Neural cell (in vitro differentiated cells): ENCODE results near the gene ANXA2.

ENCODE experiments used
- EZH2 ChIP-seq: fragments of 200-600, 300-800 bp; shearing (Covaris generic), sonication (generic); IDR thresholded peaks from 2 replicates; pipeline ENCODE4 v1.6.1; 2014; ENCODE audit warnings: antibody characterized with exemption, low read length, borderline replicate concordance, mild to moderate bottlenecking; ENCODE audit not compliant: insufficient read depth, poor library complexity, severe bottlenecking
- POLR2AphosphoS5 ChIP-seq: IDR thresholded peaks from 2 replicates; pipeline ENCODE4 v1.6.1; 2012
- TF ChIP-seq, protein P1 (sequence below): fragments of 450-650 bp; IDR thresholded peaks from 2 replicates; pipeline ENCODE4 v1.5.1; 2014; ENCODE audit warnings: antibody characterized with exemption, mild to moderate bottlenecking, moderate library complexity; ENCODE audit not compliant: poor library complexity, severe bottlenecking

DNA sequence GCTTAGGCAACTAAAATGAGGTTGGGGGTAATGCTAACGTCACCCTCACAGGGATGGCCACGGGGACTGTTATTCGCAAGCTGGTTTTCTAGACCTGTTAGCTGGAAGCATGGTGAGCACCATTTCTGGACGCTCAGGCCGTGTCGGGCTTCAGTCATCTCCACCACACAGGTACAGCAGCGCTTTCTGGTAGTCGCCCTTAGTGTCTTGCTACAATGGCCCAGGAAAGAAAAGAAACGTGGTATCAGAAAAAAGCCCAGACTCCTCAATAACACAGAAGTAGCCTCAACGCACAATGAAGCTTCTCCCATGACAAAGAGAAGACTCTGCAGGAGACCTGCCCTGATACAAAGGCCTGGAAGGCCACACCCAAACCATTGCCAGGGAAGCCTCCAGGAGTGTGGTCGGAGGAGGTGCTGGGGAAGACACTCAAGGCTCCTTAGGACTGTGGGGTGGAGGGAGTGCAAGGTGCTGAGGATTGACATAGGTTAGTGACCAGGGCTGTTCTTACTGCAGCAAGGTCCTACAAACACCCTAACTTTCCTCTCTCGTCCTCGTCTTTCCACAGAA, 50.2 kb downstream of the ANXA2 start:
- TF ChIP-seq, protein P1, sequence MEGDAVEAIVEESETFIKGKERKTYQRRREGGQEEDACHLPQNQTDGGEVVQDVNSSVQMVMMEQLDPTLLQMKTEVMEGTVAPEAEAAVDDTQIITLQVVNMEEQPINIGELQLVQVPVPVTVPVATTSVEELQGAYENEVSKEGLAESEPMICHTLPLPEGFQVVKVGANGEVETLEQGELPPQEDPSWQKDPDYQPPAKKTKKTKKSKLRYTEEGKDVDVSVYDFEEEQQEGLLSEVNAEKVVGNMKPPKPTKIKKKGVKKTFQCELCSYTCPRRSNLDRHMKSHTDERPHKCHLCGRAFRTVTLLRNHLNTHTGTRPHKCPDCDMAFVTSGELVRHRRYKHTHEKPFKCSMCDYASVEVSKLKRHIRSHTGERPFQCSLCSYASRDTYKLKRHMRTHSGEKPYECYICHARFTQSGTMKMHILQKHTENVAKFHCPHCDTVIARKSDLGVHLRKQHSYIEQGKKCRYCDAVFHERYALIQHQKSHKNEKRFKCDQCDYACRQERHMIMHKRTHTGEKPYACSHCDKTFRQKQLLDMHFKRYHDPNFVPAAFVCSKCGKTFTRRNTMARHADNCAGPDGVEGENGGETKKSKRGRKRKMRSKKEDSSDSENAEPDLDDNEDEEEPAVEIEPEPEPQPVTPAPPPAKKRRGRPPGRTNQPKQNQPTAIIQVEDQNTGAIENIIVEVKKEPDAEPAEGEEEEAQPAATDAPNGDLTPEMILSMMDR: no peak
- TF ChIP-seq POLR2AphosphoS5: no peak
- TF ChIP-seq EZH2: no peak
